GM18519 (cell line): ENCODE data around the gene ISX.
"Not testable (repeated sequence)": the region's sequence is repeated elsewhere in the genome, so short reads cannot be mapped to it uniquely, and the experiment has no call there.

Experiments used
- ATAC-seq: cut with Tn5 transposase; IDR thresholded peaks from one replicate; pipeline ENCODE4 v1.9.1; 2021; ENCODE audit warnings: mild to moderate bottlenecking, moderate library complexity; ENCODE audit not compliant: unreplicated experiment, low FRiP score

ISX gene

DNA sequence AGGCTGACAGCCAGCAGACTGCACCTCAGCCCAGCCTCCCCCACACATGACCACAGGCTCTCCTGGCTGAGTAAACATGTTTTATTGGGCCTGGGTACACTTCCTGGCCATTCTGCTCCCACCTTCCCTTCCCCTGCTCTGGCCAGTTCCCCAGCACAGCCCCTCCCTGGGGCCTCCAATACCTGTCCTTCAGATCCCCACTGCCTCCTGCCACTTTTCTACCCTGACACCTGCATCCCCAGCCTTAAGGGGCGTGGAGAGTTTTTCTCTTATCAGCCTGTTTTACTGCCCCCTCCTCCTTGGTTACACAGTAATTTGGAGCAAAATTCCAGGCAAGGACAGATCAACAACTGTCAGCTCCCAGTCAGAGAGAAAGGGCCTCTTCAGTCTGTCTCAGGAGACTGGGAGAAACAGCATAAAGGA is at the start of gene ISX:
Gene ISX, plus strand, starts transcription at position 363 of the 423 bp plus-strand sequence. CDS start 930 bp downstream, outside the sequence.
- no peak for ATAC-seq

DNA sequence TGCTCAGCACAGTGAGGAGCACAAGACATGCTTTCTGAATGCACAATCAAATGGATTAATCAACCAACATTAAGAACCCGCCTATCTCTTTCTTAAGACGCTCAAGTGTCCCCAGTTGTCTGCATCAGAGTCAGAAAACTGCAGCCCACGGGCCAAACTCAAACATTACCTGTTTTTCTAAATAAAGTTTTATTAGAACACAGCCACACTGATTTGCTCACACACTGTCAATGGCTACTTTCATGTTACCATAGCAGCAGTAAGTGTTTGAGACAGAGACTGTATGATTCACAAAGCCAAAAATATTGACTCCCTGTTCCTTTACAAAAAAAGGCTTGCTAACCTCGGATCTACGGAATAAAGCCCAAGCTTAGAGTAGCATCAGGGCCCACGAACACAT is 49.0 kb upstream of the ISX start:
- no peak for ATAC-seq

DNA sequence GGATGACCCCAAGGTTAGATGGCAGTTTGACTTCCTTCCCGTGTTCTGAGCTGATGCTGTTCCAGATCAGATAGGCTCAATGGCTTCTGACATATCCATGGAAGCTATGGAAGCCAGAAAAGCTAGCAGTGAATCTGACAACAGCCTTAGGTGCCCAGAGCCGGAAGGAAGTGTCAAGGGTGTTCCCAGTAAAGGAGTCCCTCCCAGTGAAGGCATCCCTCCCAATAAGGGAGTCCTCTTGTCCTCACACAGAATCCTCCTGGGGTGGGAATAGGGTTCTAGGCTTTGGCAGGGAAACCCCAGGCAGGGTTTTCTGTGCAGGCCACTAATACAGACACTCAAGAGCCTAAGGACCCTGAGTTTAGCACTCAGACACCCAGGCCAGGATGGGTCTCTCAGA is 47.0 kb upstream of the ISX start:
- no peak for ATAC-seq

DNA sequence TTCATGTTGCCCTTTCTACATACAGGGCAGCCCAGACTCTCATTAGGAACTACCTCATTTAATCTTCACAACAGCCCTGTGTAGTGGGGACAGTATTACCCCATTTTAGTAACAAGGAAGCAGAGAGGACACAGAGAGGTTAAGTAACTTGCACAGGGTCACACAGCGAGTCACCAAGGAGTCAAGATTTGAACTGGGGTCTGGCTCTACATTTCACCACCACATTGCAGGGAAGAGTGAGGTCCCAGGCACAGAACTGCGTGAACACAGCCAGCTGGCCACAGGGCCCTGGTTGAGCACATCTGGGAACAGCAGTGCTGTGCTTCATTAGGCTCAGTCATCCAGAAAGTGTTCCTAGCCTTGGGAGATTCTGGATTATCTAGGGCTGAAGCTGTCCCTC is 45.4 kb upstream of the ISX start:
- no peak for ATAC-seq

DNA sequence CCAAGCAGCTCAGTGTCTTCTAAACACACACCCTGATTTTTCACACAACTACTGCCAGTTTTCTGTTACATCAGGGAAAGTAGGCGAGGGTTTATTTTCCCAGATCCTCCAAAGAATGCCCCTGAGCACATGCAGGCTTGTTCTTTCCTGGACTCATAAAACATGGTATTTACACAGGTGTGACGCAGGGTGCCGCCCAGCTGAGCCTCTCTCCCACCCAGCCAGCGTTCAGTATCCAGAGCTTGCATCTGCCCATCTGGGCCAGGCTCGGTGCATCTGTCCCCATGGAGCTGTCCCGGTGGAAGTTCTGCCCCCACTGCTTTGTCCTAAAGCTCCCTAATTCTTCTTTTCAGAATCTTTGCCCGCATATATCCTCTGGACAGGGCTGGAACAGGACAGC is 44.8 kb upstream of the ISX start:
- ATAC-seq: no peak

DNA sequence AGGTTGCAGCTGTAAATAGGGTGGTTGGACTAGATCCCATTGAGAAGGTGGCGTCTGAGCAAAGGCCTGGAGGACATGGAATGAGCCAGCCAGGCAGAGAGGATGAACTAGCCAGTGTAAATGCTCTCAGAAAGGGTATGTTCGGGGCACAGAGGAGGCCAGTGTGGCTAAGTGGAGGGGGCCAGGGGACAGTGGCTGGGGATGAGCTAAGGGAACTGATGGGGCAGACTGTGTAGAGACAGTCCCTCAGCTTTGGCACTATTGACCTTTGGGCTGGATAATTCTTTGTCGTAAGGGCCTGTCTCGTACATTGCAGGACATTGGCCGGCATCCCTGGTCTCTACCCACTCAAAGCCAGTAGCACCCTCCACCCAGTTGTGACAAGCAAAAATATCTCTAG is 43.7 kb upstream of the ISX start:
- no peak for ATAC-seq

DNA sequence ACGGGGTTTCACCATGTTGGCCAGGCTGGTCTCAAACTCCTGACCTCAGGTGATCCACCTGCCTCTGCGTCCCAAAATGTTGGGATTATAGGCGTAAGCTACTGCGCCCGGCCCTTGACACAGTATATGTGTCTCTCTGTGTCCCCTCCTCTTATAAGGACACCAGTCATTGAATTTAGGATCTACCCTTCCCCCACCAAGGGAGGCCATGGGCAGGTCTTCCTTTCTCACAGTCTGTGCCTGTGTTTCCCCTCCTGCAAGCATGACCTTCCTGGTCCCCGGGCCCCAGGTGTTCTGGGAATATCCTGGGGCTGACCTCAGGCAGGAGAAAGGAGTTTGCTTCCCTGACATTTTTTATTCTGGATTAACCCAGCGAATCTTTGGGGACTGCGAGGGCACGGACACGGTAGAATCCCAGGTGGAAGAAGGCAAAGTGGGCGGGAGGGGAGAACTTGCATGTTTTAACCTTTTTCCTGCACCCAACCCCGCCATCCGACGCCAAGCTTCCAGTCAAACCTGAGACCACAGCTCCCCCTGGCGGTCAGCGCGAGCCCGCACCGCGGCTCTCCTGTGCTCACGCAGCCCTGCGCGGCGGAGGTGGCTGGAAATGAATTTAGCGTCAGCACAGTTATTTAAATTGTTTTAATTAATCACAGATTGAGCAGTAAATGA is 42.1 kb upstream of the ISX start:
- no peak for ATAC-seq

DNA sequence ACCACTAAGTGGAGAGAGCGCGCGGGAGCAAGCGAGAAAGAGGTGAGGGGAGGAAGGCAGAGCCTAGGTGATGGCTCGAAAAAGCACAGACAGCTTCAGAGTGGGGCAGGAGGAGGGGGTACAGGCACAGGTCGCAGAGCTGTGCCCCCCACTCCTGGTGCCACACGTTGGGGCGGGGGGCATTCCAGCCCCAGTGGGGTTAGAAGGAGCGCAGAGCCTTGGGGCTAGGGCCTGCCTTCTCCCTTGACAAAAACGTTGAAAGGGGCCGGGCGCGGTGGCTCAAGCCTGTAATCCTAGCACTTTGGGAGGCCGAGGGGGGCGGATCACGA is 41.6 kb upstream of the ISX start:
- ATAC-seq: no peak

DNA sequence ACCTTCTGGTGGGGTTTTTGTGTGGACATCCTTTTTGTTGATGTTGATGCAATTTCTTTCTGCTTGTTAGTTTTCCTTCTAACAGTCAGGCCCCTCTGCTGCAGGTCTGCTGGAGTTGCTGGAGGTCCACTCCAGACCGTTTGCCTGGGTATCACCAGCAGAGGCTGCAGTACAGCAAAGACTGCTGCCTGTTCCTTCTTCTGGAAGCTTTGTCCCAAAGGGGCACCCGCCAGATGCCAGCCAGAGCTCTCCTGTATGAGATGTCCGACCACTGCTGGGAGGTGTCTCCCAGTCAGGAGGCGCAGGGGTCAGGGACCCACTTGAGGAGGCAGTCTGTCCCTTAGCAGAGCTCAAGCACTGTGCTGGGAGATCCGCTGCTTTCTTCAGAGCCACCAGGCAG is 35.8 kb upstream of the ISX start:
- ATAC-seq: not testable (repeated sequence)

DNA sequence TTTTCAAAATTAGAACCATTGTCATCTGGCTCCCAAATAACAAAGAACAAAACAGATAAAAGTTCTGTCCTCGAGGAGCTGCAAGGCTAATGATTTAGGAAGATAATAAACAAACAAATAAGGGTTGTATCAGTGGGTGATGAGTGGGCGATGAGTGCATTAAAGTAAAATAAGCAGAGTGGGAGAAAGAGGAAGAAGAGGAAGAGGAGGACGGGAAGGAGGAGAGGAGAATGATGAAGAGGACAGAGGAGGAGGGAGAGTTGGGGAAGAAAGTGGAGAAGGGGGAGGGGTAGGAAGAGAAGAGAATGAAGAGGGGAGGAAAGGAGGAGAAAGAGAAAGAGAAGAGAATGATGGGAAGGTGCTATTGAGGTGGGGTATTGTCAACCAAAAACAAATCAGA is 33.4 kb upstream of the ISX start:
- no peak for ATAC-seq

DNA sequence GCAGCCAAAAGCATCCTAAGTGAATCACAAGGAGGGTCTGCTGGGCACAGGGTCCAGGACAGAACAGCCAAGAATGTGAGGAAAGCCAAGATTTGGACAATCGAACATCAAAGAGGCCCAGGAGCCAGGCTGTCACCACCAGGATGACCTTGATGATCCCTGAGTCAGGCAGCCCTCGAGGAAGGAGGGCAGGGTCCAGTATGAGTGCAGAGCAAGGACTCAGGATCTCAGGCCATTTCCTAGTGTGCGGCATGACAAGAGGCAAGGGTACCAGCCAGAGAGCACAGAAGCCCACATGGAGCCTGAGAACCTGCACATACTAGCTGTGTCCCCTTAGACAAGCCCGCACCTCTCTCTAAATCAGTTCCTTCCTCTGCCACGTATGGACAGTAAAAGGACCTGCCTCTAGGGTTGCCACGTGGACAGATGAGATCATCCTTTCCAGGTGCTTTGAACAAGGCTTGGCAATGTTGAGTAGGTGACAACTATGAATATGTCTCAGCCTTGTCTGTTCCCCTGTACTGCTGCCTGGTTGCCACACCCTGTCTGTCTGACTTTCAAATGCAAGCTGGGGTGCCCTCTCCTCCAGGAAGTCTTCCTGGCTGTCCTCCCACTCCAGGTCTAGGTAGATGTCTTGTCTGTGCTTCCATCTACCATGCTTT is 32.2 kb upstream of the ISX start:
- ATAC-seq: no peak

DNA sequence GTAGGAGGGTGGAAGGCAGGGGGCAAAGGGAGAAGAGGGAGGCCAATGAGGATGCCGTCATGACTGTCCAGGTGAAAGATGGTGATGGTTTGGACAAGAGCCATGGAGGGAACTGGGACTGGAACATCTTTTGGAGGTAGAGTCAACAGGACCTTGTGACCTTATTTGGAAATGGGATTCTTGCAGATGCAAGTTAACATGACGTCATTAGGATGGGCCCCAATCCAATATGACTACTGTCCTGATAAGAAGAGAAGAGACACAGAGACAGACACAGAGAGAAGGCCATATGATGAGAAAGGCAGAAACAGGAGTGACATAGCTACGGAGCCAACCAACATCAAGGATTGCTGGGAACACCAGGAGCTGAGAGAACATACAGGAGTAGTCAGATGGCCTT is 31.0 kb upstream of the ISX start:
- no peak for ATAC-seq

DNA sequence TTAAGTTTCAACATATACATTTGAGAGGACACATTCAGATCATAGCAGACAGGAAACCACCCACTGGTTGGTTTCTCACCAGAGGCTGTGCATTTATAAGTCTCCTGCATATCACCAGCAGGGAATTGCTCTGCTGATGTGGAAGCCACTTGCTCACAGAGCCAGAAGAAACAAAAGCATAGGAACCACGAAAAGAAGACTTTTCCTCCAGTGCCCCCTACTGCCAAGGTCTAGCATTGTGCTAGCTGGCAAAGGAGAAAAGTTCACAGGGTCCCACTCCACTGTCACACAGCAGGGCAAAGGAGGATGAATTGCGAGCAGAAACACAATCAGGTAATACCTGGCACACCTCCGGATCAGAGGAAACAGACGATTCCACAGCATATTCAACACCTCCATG is 28.9 kb upstream of the ISX start:
- ATAC-seq: no peak

DNA sequence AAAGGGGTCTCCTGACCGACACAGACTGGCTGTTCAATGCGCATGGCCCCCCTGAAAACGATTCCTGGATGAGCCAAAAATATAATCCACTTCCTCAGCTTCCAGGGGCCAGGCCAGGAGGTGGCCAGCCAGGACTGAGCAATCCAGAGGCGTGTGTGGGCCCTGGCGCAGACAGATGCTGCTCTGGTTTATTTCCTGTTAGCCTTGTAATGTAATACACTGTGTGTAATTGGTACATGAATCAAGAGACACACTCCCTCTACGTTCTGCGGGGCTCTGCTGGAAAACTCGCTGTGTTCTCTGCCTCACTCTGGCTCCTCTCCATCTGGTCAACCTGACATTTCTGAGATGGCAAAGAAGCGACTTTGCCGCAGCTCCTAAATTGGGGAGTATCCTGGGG is 26.3 kb upstream of the ISX start:
- no peak for ATAC-seq

DNA sequence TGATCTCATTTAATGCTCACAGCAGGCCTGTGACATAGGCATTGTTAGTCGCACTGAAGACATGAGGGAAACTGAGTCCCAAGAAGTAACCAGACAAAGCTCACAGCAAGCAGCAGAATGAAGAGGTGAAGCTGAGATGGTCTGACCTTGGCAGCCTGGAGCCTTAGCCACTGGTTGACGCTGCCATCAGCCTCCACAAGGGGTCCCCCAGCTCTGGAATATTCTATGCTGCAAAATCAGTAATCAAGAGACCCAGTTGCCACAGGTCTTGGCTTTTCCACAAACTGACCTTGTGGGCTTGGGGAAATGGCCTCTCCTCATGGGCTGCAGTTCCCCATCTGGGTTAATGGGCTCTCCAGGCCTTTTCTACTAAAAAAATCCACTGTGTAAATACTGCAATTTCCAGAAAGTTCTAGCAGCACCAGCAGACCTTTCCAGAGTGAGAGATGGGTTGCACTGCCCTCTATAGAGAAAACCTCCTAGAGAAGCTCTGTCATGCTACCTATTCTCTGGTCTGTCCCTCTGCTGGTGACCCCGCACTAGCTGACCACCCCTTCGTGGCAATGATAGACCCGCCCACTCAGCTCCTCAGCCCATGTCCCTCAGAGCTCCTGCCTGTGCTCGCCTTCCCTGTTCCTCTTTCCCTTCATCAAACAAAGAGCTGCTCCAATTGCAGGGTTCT is 22.6 kb upstream of the ISX start:
- ATAC-seq: no peak

DNA sequence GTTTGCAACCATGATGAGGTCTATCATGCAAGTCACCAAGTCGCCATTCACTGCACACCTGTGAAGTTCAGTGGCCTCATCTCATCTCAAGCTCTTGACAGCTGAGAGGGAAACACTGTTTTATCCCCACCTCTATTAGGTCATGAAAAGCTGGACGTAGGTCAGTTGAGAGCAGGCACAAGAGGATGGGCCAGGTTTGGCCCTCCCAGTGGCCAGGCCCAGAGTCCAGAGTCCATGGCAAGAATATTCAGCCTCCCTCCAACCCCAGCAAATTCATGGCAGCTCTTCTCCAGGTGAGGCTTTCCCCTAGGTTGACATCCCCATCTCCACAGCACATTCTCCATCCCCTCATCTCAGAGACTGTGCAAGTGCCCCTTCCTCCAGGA is 22.0 kb upstream of the ISX start:
- no peak for ATAC-seq

DNA sequence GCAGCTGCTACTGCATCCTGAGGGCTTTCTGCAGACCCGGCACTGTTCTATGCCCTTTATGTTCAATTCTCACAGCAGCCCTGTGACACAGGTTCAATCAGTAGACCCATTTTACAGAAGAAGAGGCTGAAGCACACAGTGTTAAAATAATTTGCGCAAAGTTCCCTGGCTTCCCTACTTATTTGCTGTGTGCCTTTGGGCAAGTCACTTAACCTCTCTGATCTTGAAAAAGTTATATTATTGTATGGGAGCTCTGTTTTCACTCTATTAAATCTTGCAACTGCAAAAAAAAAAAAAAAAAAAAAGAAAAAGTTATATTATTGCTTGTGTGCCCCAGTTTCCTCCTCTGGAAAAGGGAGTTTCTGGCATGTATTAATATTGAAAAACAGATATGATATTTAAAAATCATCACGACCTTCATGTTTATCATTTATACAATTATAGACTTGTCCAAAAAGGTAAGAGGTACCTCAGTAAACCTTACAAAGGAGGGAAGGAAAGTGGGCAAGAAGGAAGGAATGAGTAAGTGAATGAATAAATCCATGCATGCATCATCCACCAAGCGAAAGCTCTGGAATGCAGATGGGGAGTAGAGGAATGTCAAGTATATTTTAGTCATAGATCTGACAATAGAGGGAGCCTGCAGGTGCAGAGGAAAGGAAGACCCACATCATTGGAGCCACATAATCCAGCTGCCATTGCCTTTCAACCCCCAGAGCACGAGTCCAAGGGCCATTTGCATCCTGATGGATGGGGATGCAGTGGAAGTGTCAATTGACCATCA is 21.2 kb upstream of the ISX start:
- ATAC-seq: no peak

DNA sequence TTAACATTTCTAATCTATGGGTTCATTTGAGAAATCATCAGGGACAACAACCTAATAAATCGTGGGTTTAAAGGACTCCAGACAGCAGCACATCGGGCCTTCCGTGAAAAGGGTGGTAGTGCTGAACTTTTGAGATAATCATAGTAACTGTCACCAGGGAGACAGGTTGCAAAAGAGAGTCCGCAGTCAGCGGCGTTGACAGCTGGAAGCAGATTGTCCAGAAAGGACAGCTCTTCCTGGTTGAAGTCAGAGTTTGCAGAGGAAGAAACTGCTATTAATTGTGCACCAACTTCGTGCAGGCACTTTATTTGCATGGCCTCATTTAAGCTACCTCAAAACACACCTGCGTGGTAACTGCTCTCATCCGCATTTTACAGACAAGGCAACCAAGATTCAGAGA is 20.5 kb upstream of the ISX start:
- no peak for ATAC-seq

DNA sequence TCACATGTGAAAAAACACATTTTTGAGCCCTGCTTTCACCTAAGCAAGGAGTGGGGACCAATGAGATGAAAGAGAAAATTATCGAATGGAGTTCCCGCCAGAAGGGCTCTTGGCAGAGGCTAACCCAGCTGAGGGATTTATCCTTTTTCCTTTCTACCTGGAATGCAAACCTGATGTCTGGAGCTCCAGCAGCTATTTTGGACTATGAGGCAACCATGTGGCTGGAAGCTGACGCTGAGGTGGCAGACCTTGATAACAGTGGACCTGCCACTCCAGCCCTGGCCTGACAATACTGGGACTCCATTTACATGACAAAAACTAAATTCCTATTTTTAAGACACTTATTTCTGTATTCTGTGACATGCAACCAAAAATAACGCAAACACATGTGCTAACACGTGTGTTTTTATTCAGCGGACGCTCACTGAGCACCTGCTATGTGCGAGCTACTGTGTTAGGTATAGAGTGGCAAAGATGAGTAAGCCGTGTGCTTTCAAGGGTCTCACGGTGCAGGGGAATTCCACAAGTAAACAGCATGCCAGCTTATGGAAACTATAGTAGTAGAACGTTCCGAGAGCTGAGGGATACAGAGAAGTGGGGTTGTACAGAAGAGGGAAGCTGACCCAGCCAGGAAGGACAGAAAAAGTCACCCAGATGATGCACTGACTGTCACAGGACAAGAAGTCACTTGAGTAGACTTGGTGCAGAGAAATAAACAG is 19.1 kb upstream of the ISX start:
- no peak for ATAC-seq

DNA sequence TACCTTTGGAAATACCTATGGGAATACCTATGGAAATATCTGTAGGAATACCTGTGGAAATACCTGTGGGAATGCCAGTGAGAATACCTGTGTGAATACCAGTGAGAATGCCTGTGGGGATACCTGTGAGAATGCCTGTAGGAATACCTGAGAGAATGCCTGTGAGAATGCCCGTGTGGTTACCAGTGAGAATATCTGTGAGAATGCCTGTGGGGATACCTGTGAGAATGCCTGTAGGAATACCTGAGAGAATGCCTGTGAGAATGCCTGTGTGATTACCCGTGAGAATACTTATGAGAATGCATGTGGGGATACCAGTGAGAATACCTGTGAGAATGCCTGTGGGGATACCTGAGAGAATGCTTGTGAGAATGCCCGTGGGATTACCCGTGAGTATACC is 15.9 kb upstream of the ISX start:
- not testable (repeated sequence) for ATAC-seq
